SK-N-SH (cell line): ENCODE measurements around the gene IPO9.

Experiments used
- EZH2phosphoT487 ChIP-seq: fragments of 200-600 bp; sonication (generic); IDR thresholded peaks from 2 replicates; pipeline ENCODE4 v1.6.1; 2017; ENCODE audit warnings: low read depth, mixed run types, mild to moderate bottlenecking, antibody characterized with exemption, moderate library complexity, borderline replicate concordance
- RFX5 ChIP-seq: IDR thresholded peaks from 2 replicates; pipeline ENCODE4 v1.6.1; 2012; ENCODE audit warnings: mild to moderate bottlenecking, improper control_type of control experiment, low read length
- TEAD4 ChIP-seq: IDR thresholded peaks from 2 replicates; pipeline ENCODE4 v1.4.0; 2012; ENCODE audit warnings: mild to moderate bottlenecking, borderline replicate concordance; ENCODE audit not compliant: insufficient read depth

DNA sequence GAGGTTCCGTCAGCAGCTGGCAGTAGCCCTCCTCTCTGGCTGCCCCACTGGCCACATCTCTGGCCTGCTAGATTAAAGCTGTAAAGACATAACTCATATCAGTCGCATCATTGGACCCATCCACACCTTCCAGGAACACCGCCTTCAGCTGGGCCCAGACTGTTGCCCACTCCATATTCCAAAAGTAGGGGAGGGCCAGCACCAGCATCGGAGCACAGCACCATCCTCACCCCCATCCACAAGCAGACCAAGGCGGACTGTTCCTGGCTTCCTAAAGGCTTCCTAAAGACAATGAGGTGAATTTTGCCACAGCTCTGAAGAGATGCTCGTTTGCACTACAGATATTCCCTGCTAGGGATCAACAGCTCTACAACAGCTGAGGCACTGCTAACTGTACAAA, 63.3 kb downstream of the IPO9 start:
- TF ChIP-seq RFX5 (no peak), TEAD4 (no peak), EZH2phosphoT487 (no peak)
